H1 (cell line): ENCODE data around the gene TEX264. TPM values are rescaled to one million over a fixed set of nuclear protein-coding genes. Genes with fewer than 3 reads are reported as not detected.

Experiments used
- CTCF ChIA-PET: fragments of 300-600 bp; sonication (Branson Sonifier 250); formaldehyde crosslinking; loops from one replicate; lab custom pipeline; 2021; ENCODE audit not compliant: partially characterized antibody; lab: Charles Lee
- POLR2A ChIA-PET: fragments of 300-600 bp; sonication (Branson Sonifier 250); formaldehyde crosslinking; loops from one replicate; lab custom pipeline; 2021; ENCODE audit warnings: inconsistent platforms; ENCODE audit not compliant: partially characterized antibody; lab: Charles Lee
- DNase-seq, 2 experiments: peaks; one replicate each; pipeline versions ENCODE4 v3.0.0 to v3.0.0-alpha.2; 2010 to 2022; ENCODE audit warnings: low spot score in 2 of 2, low read depth in 1 of 2, mixed read lengths in 1 of 2
- FAIRE-seq: peaks from 2 replicates; lab custom pipeline; 2011; peaks lifted over from hg19 to GRCh38; lab: Jason Lieb, UNC
- H2AFZ ChIP-seq: 2 replicates; pipeline ENCODE4 v1.8.1; 2012; ENCODE audit warnings: low read length, inconsistent platforms
- H2AK5ac ChIP-seq: 2 replicates; pipeline ENCODE4 v1.6.1; 2013; ENCODE audit warnings: low read depth, low read length
- H2BK120ac ChIP-seq: replicated peaks from 2 replicates; pipeline ENCODE3; 2013; ENCODE audit warnings: low read depth, low read length, inconsistent platforms
- H2BK12ac ChIP-seq: 2 replicates; pipeline ENCODE4 v1.6.1; 2013; ENCODE audit warnings: low read depth, low read length
- H2BK15ac ChIP-seq: 2 replicates; pipeline ENCODE4 v1.6.1; 2013; ENCODE audit warnings: low read length
- H2BK20ac ChIP-seq: 2 replicates; pipeline ENCODE4 v1.6.1; 2013; ENCODE audit warnings: low read length
- H2BK5ac ChIP-seq: 2 replicates; pipeline ENCODE4 v1.6.1; 2013; ENCODE audit warnings: low read depth, low read length
- H3K14ac ChIP-seq: 2 replicates; pipeline ENCODE4 v1.6.1; 2013; ENCODE audit warnings: inconsistent platforms; ENCODE audit not compliant: insufficient read length
- H3K18ac ChIP-seq: 2 replicates; pipeline ENCODE4 v1.6.1; 2013; ENCODE audit warnings: low read length; ENCODE audit errors: extremely low read depth
- H3K23ac ChIP-seq: 2 replicates; pipeline ENCODE4 v1.6.1; 2013; ENCODE audit warnings: inconsistent platforms; ENCODE audit not compliant: insufficient read length
- H3K23me2 ChIP-seq: 2 replicates; pipeline ENCODE4 v1.6.1; 2013; ENCODE audit warnings: low read depth, low read length
- H3K27ac ChIP-seq: 2 replicates; pipeline ENCODE4 v1.6.1; 2011; ENCODE audit warnings: low read depth, low read length, inconsistent platforms
- H3K27me3 ChIP-seq, 4 experiments: replicated peaks in 1 of 4; 1 replicate in 1 of 4; 2 replicates in 3 of 4; pipeline versions ENCODE4 v1.6.1 to v1.8.1; 2011 to 2013; ENCODE audit warnings: low read length in 3 of 4, mild to moderate bottlenecking in 3 of 4, inconsistent platforms in 2 of 4, mixed read lengths in 2 of 4, moderate library complexity in 1 of 4; ENCODE audit not compliant: control insufficient read depth in 3 of 4, insufficient read depth in 3 of 4; ENCODE audit errors: extremely low read depth in 1 of 4
- H3K36me3 ChIP-seq, 4 experiments: 2 replicates each; pipeline versions ENCODE4 v1.6.1 to v1.8.1; 2011 to 2013; ENCODE audit warnings: mild to moderate bottlenecking in 4 of 4, low read length in 3 of 4, moderate library complexity in 2 of 4, control low read depth in 1 of 4, inconsistent platforms in 1 of 4; ENCODE audit not compliant: insufficient read depth in 4 of 4, control insufficient read depth in 2 of 4
- H3K4ac ChIP-seq: replicated peaks from 2 replicates; pipeline ENCODE3; 2013; ENCODE audit warnings: low read length, low read depth, mixed read lengths, inconsistent platforms; ENCODE audit not compliant: insufficient read length
- H3K4me1 ChIP-seq, 4 experiments: replicated peaks in 1 of 4; 1 replicate in 1 of 4; 2 replicates in 3 of 4; pipeline versions ENCODE4 v1.6.1 to v1.8.1; 2011 to 2013; ENCODE audit warnings: low read length in 3 of 4, inconsistent platforms in 2 of 4, mixed read lengths in 1 of 4; ENCODE audit not compliant: insufficient read depth in 4 of 4, control insufficient read depth in 3 of 4
- H3K4me2 ChIP-seq, 2 experiments: 2 replicates each; pipeline versions ENCODE4 v1.6.1 to v1.8.1; 2011 to 2013; ENCODE audit warnings: low read depth in 2 of 2, low read length in 2 of 2, control low read depth in 1 of 2, inconsistent platforms in 1 of 2, mild to moderate bottlenecking in 1 of 2; ENCODE audit not compliant: insufficient read depth in 1 of 2
- H3K4me3 ChIP-seq, 4 experiments: fragments of 200-600, 300-600 bp in 1 of 4; sonication (generic), shearing (Covaris generic), sonication (Bioruptor Twin) in 1 of 4; 2 replicates each; pipeline versions ENCODE4 v1.5.1 to v1.8.1; 2011 to 2016; ENCODE audit warnings: low read length in 4 of 4, low read depth in 3 of 4, control low read depth in 2 of 4, inconsistent platforms in 2 of 4, mild to moderate bottlenecking in 2 of 4, mixed read lengths in 1 of 4, moderate library complexity in 1 of 4; ENCODE audit not compliant: insufficient read depth in 2 of 4; ENCODE audit errors: extremely low read depth in 1 of 4
- H3K56ac ChIP-seq: replicated peaks from 2 replicates; pipeline ENCODE3; 2013; ENCODE audit warnings: low read depth, mild to moderate bottlenecking, mixed read lengths, low read length, inconsistent platforms; ENCODE audit not compliant: insufficient read length
- H3K79me1 ChIP-seq: 2 replicates; pipeline ENCODE4 v1.6.1; 2013; ENCODE audit warnings: low read depth, low read length, control low read depth
- H3K79me2 ChIP-seq, 2 experiments: 2 replicates each; pipeline versions ENCODE4 v1.6.1 to v1.8.1; 2012 to 2013; ENCODE audit warnings: low read length in 2 of 2, mild to moderate bottlenecking in 2 of 2, inconsistent platforms in 1 of 2; ENCODE audit not compliant: insufficient read depth in 2 of 2, control insufficient read depth in 1 of 2
- H3K9ac ChIP-seq, 4 experiments: replicated peaks in 1 of 4; 1 replicate in 1 of 4; 2 replicates in 3 of 4; pipeline versions ENCODE4 v1.6.1 to v1.8.1; 2011 to 2013; ENCODE audit warnings: low read depth in 3 of 4, low read length in 3 of 4, control low read depth in 2 of 4, mild to moderate bottlenecking in 2 of 4, moderate library complexity in 2 of 4, inconsistent platforms in 1 of 4; ENCODE audit errors: extremely low read depth in 1 of 4
- H3K9me3 ChIP-seq, 2 experiments: 2 replicates each; pipeline versions ENCODE4 v1.6.1 to v1.8.1; 2012 to 2013; ENCODE audit warnings: mild to moderate bottlenecking in 2 of 2, moderate library complexity in 2 of 2, control low read depth in 1 of 2, inconsistent platforms in 1 of 2, low read depth in 1 of 2, low read length in 1 of 2, mixed read lengths in 1 of 2; ENCODE audit not compliant: insufficient read depth in 2 of 2
- H4K20me1 ChIP-seq, 2 experiments: replicated peaks in 1 of 2; 2 replicates each; pipeline versions ENCODE3 to v1.8.1; 2011 to 2013; ENCODE audit warnings: inconsistent platforms in 2 of 2, low read length in 2 of 2, mild to moderate bottlenecking in 1 of 2; ENCODE audit not compliant: insufficient read depth in 2 of 2, control insufficient read depth in 1 of 2
- H4K5ac ChIP-seq: 2 replicates; pipeline ENCODE4 v1.6.1; 2013; ENCODE audit warnings: low read length, low read depth, mixed read lengths, inconsistent platforms; ENCODE audit not compliant: insufficient read length
- H4K8ac ChIP-seq: 2 replicates; pipeline ENCODE4 v1.8.0; 2013; ENCODE audit warnings: mild to moderate bottlenecking, moderate library complexity, low read length, inconsistent platforms; ENCODE audit not compliant: insufficient read depth; ENCODE audit errors: extremely low read depth
- H4K91ac ChIP-seq: replicated peaks from 2 replicates; pipeline ENCODE3; 2013; ENCODE audit warnings: low read length, mixed read lengths, inconsistent platforms; ENCODE audit not compliant: insufficient read length
- HDAC2 ChIP-seq, 2 experiments: fragments of 300-600 bp in 1 of 2; sonication (generic) in 1 of 2; IDR thresholded peaks; 2 replicates each; pipeline ENCODE4 v1.6.1; 2011 to 2012; ENCODE audit warnings: low read depth in 2 of 2, low read length in 2 of 2, mild to moderate bottlenecking in 2 of 2, moderate library complexity in 2 of 2, borderline replicate concordance in 1 of 2, inconsistent platforms in 1 of 2
- JUND ChIP-seq: IDR thresholded peaks from 2 replicates; pipeline ENCODE4 v1.6.1; 2011; ENCODE audit warnings: mild to moderate bottlenecking, improper control_type of control experiment, low read length
- MAFK ChIP-seq: IDR thresholded peaks from 2 replicates; pipeline ENCODE4 v1.6.1; 2012; ENCODE audit warnings: low read depth, mild to moderate bottlenecking, improper control_type of control experiment, low read length
- POLR2A ChIP-seq, 2 experiments: IDR thresholded peaks; 1 replicate in 1 of 2; 2 replicates in 1 of 2; pipeline ENCODE4 v1.6.1; 2011; ENCODE audit warnings: low read depth in 2 of 2, low read length in 2 of 2, mild to moderate bottlenecking in 2 of 2; ENCODE audit errors: control extremely low read depth in 1 of 2
- RBBP5 ChIP-seq: IDR thresholded peaks from 2 replicates; pipeline ENCODE4 v1.7.1; 2012; ENCODE audit warnings: low read depth, mild to moderate bottlenecking, inconsistent platforms, low read length, moderate library complexity, borderline replicate concordance
- SIN3A ChIP-seq, 2 experiments: IDR thresholded peaks in 1 of 2; conservative IDR thresholded peaks in 1 of 2; 2 replicates each; pipeline ENCODE4 v1.6.1; 2011 to 2012; ENCODE audit warnings: low read length in 2 of 2, improper control_type of control experiment in 1 of 2, low read depth in 1 of 2, mild to moderate bottlenecking in 1 of 2
- SIRT6 ChIP-seq: IDR thresholded peaks from one replicate; pipeline ENCODE4 v1.7.1; 2012; ENCODE audit warnings: low read length, inconsistent platforms
- SRF ChIP-seq: IDR thresholded peaks from 2 replicates; pipeline ENCODE4 v1.6.1; 2011; ENCODE audit warnings: mild to moderate bottlenecking, low read depth, low read length, moderate library complexity
- SUZ12 ChIP-seq: fragments of 200-600 bp; sonication (generic); IDR thresholded peaks from 2 replicates; pipeline ENCODE4 v1.6.1; 2012; ENCODE audit warnings: mild to moderate bottlenecking, inconsistent platforms, low read length, moderate library complexity, mixed read lengths
- ZNF274 ChIP-seq: IDR thresholded peaks from 2 replicates; pipeline ENCODE4 v1.7.0; 2012; ENCODE audit warnings: low read length, borderline replicate concordance; ENCODE audit errors: extremely low read depth
- WGBS, 2 experiments: shearing (Covaris generic) in 1 of 2; methylation state at CpG; one replicate each; pipeline versions ENCODE4 v1.1.6 to v1.1.7; 2013 to 2015; ENCODE audit warnings: low lambda C conversion rate in 2 of 2, mixed read lengths in 2 of 2, inconsistent platforms in 1 of 2, low coverage in 1 of 2, missing lambda C conversion rate in 1 of 2; ENCODE audit not compliant: insufficient replicate concordance in 2 of 2, insufficient coverage in 1 of 2, insufficient read length in 1 of 2; ENCODE audit errors: extremely low coverage in 1 of 2, missing lambda C conversion rate in 1 of 2; 5-methylcytosine and 5-hydroxymethylcytosine counted together
- polyA plus RNA-seq, 7 experiments: library from polyadenylated mRNA; depleted of rRNA in 3 of 7; stranded (reverse) in 5 of 7; unstranded in 2 of 7; fragments of >200 nt in 5 of 7; fragments of 200-250 nt in 2 of 7; gene quantifications; 1 replicate in 5 of 7; 2 replicates in 1 of 7; 4 replicates in 1 of 7; pipeline versions ENCODE4 v1.2.1 to v1.2.3, GENCODE V29; 2011 to 2013; ENCODE audit warnings: missing spikeins in 2 of 7, mixed read lengths in 2 of 7
- total RNA-seq: library from RNA; stranded (reverse); fragmentation: NEBNext Ultra II Directional; extraction: Animal tissue kit (Norgen Biotek cat#: 25700); gene quantifications from 2 replicates; pipeline ENCODE4 v1.2.1, GENCODE V29; 2021

The TEX264 gene
- total and polyA plus RNA-seq, 2 of the 8 experiments (the other 6 are each of a cell fraction or from before 2014, with no cell fraction given): 11.2 to 35.6 TPM

GRCh38 chr3:51670053-51670822 lies 814 bp upstream of the TEX264 start:
- Histone ChIP-seq H3K27me3 (no peaks in the 10 kb centered on the region), H3K36me3 (no peaks in the 10 kb centered on the region), H3K4me1 (peaks cover 0 to 10% (median 5%) of the 10 kb centered on the region in 4 experiments; a peak in 3 of 7 replicates), H4K20me1 (no peaks in the 10 kb centered on the region), H4K91ac (no peak overlapping the region), H3K79me2 (no peaks in the 10 kb centered on the region), H3K14ac (no peak overlapping the region), H2AFZ (no peak overlapping the region), H3K18ac (no peak overlapping the region), H3K79me1 (peaks cover 3% of the 10 kb centered on the region), H3K56ac (no peak overlapping the region), H3K4me3 (peak overlapping the region; percentile 59 to 82 (median 69); a peak in 7 of 8 replicates), H3K23ac (no peak overlapping the region), H2AK5ac (no peak overlapping the region), H2BK5ac (no peak overlapping the region), H2BK20ac (no peak overlapping the region), H2BK120ac (no peak overlapping the region), H3K27ac (no peak overlapping the region), H3K4ac (no peak overlapping the region), H3K9ac (peak overlapping the region in 1 of 4 experiments; percentile 69; a peak in 1 of 7 replicates), H4K5ac (no peak overlapping the region), H3K4me2 (peak overlapping the region; percentile 58 to 91), H3K9me3 (no peaks in the 10 kb centered on the region), H3K23me2 (peaks cover 7% of the 10 kb centered on the region; the same call in 1 of the 2 replicates), H4K8ac (no peak overlapping the region; the same call in 1 of the 2 replicates), H2BK12ac (no peak overlapping the region), H2BK15ac (no peak overlapping the region)
- ChIA-PET CTCF (interaction anchor here (0.6 to 10.9 kb wide), 29 partner anchors 10 to 281 kb away, joined by 3 to 137 read pairs (median 6); partner anchors contain the start of genes DCAF1, GRM2 and RAD54L2), POLR2A (interaction anchor here (0.8 to 5.2 kb wide), 10 partner anchors 11 to 171 kb away, joined by 3 to 37 read pairs (median 4); partner anchors contain the start of genes DCAF1 and GRM2)
- DNase-seq: no peak
- FAIRE-seq: no peak
- 89% methylated on average over 15 of the region's 15 CpGs; no CpG with 5 or more reads in 1 of the 2 experiments for WGBS, 2 experiments
- TF ChIP-seq SIN3A (conservative IDR thresholded peaks at IDR 0.05 in 1 of 2, IDR thresholded peaks at IDR 0.05 in 1 of 2; ENCODE audit: low read depth in 1 of 2, low read length in 2 of 2) (no peak), POLR2A (IDR thresholded peaks at IDR 0.05; ENCODE audit: control extremely low read depth in 1 of 2, low read depth in 2 of 2, low read length in 2 of 2) (no peak), MAFK (no peak), HDAC2 (IDR thresholded peaks at IDR 0.05; ENCODE audit: borderline replicate concordance in 1 of 2, low read depth in 2 of 2, low read length in 2 of 2) (no peak), SUZ12 (no peak), RBBP5 (no peak), SIRT6 (no peak), SRF (no peak), ZNF274 (no peak), JUND (no peak)
